Type B pancreatic cell (in vitro differentiated cells): ENCODE data around the gene ADAT3. TPM values are rescaled to one million over a fixed set of nuclear protein-coding genes. Genes with fewer than 3 reads are reported as not detected.
A peak's percentile ranks its signal among the peaks of the same experiment; 100 is the strongest.
"Not testable (repeated sequence)": the region's sequence is repeated elsewhere in the genome, so short reads cannot be mapped to it uniquely, and the experiment has no call there.

Experiments used
- DNase-seq: peaks from one replicate; pipeline ENCODE4 v3.0.0; 2021; ENCODE audit warnings: mixed read lengths; ENCODE audit not compliant: unreplicated experiment; ENCODE audit errors: extremely low spot score
- H3K27ac Mint-ChIP-seq: 2 replicates; pipeline ENCODE4 v1.8.0; 2021; ENCODE audit warnings: mild to moderate bottlenecking, mixed read lengths
- H3K27me3 Mint-ChIP-seq: 2 replicates; pipeline ENCODE4 v1.8.0; 2021; ENCODE audit warnings: mixed read lengths
- H3K36me3 Mint-ChIP-seq: 2 replicates; pipeline ENCODE4 v1.8.0; 2021; ENCODE audit warnings: mixed read lengths
- H3K4me1 Mint-ChIP-seq: one replicate; pipeline ENCODE4 v1.8.0; 2021; ENCODE audit warnings: mixed read lengths; ENCODE audit not compliant: unreplicated experiment
- H3K4me3 Mint-ChIP-seq: 2 replicates; pipeline ENCODE4 v1.8.0; 2021; ENCODE audit warnings: mild to moderate bottlenecking, mixed read lengths
- H3K9me3 Mint-ChIP-seq: 2 replicates; pipeline ENCODE4 v1.8.0; 2021; ENCODE audit warnings: mixed read lengths
- total RNA-seq: library from RNA; stranded (reverse); gene quantifications from 2 replicates; pipeline ENCODE4 v1.2.1, GENCODE V29; 2021; ENCODE audit warnings: low replicate concordance
- TF ChIP-seq, protein P1 (sequence below): fragments of 200-600 bp; sonication (generic); conservative IDR thresholded peaks from 2 replicates; pipeline ENCODE4 v1.5.0; 2021; ENCODE audit warnings: antibody characterized with exemption, mild to moderate bottlenecking

ADAT3 gene
- total RNA-seq, 1 donor from 2014 or later, result 12.1 TPM

- Mint-ChIP-seq H3K36me3 (peaks cover 4% of the 10 kb centered on the region), H3K27ac (peak overlapping the region; percentile 95), H3K4me3 (peak overlapping the region; percentile 98), H3K4me1 (peaks cover 26% of the 10 kb centered on the region), H3K9me3 (no peaks in the 10 kb centered on the region), H3K27me3 (no peaks in the 10 kb centered on the region)
- TF ChIP-seq, protein P1, sequence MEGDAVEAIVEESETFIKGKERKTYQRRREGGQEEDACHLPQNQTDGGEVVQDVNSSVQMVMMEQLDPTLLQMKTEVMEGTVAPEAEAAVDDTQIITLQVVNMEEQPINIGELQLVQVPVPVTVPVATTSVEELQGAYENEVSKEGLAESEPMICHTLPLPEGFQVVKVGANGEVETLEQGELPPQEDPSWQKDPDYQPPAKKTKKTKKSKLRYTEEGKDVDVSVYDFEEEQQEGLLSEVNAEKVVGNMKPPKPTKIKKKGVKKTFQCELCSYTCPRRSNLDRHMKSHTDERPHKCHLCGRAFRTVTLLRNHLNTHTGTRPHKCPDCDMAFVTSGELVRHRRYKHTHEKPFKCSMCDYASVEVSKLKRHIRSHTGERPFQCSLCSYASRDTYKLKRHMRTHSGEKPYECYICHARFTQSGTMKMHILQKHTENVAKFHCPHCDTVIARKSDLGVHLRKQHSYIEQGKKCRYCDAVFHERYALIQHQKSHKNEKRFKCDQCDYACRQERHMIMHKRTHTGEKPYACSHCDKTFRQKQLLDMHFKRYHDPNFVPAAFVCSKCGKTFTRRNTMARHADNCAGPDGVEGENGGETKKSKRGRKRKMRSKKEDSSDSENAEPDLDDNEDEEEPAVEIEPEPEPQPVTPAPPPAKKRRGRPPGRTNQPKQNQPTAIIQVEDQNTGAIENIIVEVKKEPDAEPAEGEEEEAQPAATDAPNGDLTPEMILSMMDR, result no peak
- no peak for DNase-seq
Observed at GRCh38 chr19:1882089-1882785, 23.0 kb upstream of the ADAT3 start.

- TF ChIP-seq, protein P1, result no peak
- no peak for DNase-seq
- no peaks in the 10 kb centered on the region for H3K9me3 Mint-ChIP-seq
- H3K4me3 Mint-ChIP-seq, result peak overlapping the region; percentile 98
- H3K4me1 Mint-ChIP-seq, result peaks cover 30% of the 10 kb centered on the region
- H3K36me3 Mint-ChIP-seq, result peaks cover 4% of the 10 kb centered on the region
- peak overlapping the region; percentile 95 for H3K27ac Mint-ChIP-seq
- no peaks in the 10 kb centered on the region for H3K27me3 Mint-ChIP-seq
Observed at GRCh38 chr19:1882786-1883692, 22.2 kb upstream of the ADAT3 start.

- H3K9me3 Mint-ChIP-seq, result no peaks in the 10 kb centered on the region
- H3K4me3 Mint-ChIP-seq, result peak overlapping the region; percentile 98
- H3K27me3 Mint-ChIP-seq, result no peaks in the 10 kb centered on the region
- peaks cover 30% of the 10 kb centered on the region for H3K4me1 Mint-ChIP-seq
- DNase-seq, result no peak
- peak overlapping the region; percentile 95 for H3K27ac Mint-ChIP-seq
- TF ChIP-seq, protein P1, result no peak
- H3K36me3 Mint-ChIP-seq, result peaks cover 4% of the 10 kb centered on the region
Observed at GRCh38 chr19:1883784-1884183, 21.4 kb upstream of the ADAT3 start.

DNA sequence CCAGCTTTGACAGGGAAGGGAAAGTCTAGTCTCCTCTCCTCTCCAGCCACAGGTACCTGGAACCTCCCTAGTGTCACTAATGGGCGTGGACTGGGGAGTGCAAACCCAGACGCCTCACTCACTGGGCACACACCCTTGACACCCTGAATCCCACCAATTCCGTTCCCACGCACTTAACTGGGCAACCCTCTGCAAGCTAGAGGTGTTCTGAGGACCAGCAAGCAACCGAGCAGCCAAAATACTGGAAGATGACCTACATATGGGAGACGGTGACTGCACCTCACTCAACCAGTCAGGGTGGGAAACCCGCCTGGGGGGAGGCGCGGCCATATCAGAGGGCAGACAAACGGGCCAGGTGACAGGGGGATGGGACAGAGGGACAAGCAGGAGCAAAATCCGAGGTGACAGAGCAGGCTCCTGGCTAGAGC is 20.9 kb upstream of the ADAT3 start:
- Mint-ChIP-seq H3K27ac (peak overlapping the region; percentile 95), H3K27me3 (no peaks in the 10 kb centered on the region), H3K9me3 (no peaks in the 10 kb centered on the region), H3K4me1 (peaks cover 30% of the 10 kb centered on the region), H3K36me3 (peaks cover 4% of the 10 kb centered on the region), H3K4me3 (peak overlapping the region; percentile 98)
- DNase-seq, result no peak
- TF ChIP-seq, protein P1, result no peak

DNA sequence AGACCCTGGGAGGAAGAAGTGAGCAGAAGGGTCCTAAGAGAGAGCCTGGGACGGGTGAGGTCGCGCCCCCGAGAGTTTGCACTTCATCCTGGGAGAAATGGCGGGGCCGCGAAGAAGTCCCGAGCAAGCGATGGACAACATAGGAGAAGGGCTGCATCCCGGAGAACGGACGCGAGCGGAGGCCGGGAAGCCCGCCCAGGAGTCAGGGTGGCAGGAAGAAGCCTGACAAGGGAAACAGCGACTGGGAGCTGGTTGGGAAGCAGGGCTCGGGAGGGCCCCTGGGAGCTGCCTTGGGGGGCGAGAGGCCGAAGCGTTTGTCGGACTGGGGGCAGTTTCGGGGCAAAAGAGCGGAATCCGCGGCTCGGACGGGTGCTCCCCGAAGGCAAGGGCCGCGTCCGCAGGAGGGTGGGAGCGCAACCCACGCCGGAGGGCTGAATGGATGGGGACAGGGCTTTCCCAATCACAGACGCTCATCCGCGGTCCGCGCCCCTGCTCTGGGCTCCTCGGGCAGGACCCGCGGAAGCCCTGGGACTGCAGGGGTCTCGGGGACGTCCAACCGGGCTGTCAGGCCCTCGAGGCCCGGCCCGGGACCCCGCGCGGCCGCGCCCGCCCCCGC is 20.4 kb upstream of the ADAT3 start:
- peak overlapping the region; percentile 95 for H3K27ac Mint-ChIP-seq
- H3K4me3 Mint-ChIP-seq, result peak overlapping the region; percentile 98
- H3K36me3 Mint-ChIP-seq, result peaks cover 4% of the 10 kb centered on the region
- DNase-seq, result no peak
- peaks cover 30% of the 10 kb centered on the region for H3K4me1 Mint-ChIP-seq
- TF ChIP-seq, protein P1, result no peak
- H3K9me3 Mint-ChIP-seq, result no peaks in the 10 kb centered on the region
- no peaks in the 10 kb centered on the region for H3K27me3 Mint-ChIP-seq

GRCh38 chr19:1885398-1886119 is 19.6 kb upstream of the ADAT3 start, which contains the start of gene ABHD17A:
Gene ABHD17A (minus strand): TSS chr19:1885496. CDS start chr19:1881566, 3,930 bp downstream.
- H3K36me3 Mint-ChIP-seq, H3K9me3 Mint-ChIP-seq, H3K27me3 Mint-ChIP-seq: not testable (repeated sequence)
- peak within 1 kb of the TSS; percentile 95 for H3K27ac Mint-ChIP-seq
- DNase-seq, result peak; percentile 95
- peaks cover 30% of the 10 kb centered on the region for H3K4me1 Mint-ChIP-seq
- H3K4me3 Mint-ChIP-seq, result peak within 1 kb of the TSS; percentile 98

GRCh38 chr19:1886360-1886759 is 18.8 kb upstream of the ADAT3 start:
- peaks cover 30% of the 10 kb centered on the region for H3K4me1 Mint-ChIP-seq
- DNase-seq, H3K9me3 Mint-ChIP-seq, H3K36me3 Mint-ChIP-seq, H3K27me3 Mint-ChIP-seq, H3K4me3 Mint-ChIP-seq, H3K27ac Mint-ChIP-seq: not testable (repeated sequence)
